ENCODE results near the gene ABCA4.

- no peak for TF ChIP-seq CTCF (IDR thresholded peaks at IDR 0.05; ENCODE audit: extremely low read depth in 1 of 2, insufficient read depth in 1 of 2, low read depth in 1 of 2, low read length in 2 of 2)
- TF ChIP-seq POLR2A (IDR thresholded peaks at IDR 0.05; ENCODE audit: low read depth, low read length): no peak
- no peak for TF ChIP-seq MAX (IDR thresholded peaks at IDR 0.05; ENCODE audit: insufficient read depth, insufficient read length)
- no peak for TF ChIP-seq EZH2 (IDR thresholded peaks at IDR 0.05; ENCODE audit: borderline replicate concordance, low read depth, low read length, severe bottlenecking)
- TF ChIP-seq GATA2 (IDR thresholded peaks at IDR 0.05; ENCODE audit: insufficient read depth, insufficient read length, low read depth, low read length): no peak
- no peak for TF ChIP-seq FOS (IDR thresholded peaks at IDR 0.05; ENCODE audit: borderline replicate concordance, insufficient read depth, low read length)
- TF ChIP-seq POLR2AphosphoS5 (IDR thresholded peaks at IDR 0.05; ENCODE audit: insufficient read depth, low read depth, low read length): no peak
- TF ChIP-seq JUN (IDR thresholded peaks at IDR 0.05; ENCODE audit: borderline replicate concordance, insufficient read depth, insufficient read length, low read depth): no peak
- TF ChIP-seq MYC (IDR thresholded peaks at IDR 0.05; ENCODE audit: low read depth, low read length): no peak
Observed at GRCh38 chr1:94105957-94106529, 14.9 kb downstream of the ABCA4 start.

All from endothelial cell of umbilical vein (primary cell).